ENCODE measurements around the gene CHERP.
A peak's percentile ranks its signal among the peaks of the same experiment; 100 is the strongest.

Gene CHERP

DNA sequence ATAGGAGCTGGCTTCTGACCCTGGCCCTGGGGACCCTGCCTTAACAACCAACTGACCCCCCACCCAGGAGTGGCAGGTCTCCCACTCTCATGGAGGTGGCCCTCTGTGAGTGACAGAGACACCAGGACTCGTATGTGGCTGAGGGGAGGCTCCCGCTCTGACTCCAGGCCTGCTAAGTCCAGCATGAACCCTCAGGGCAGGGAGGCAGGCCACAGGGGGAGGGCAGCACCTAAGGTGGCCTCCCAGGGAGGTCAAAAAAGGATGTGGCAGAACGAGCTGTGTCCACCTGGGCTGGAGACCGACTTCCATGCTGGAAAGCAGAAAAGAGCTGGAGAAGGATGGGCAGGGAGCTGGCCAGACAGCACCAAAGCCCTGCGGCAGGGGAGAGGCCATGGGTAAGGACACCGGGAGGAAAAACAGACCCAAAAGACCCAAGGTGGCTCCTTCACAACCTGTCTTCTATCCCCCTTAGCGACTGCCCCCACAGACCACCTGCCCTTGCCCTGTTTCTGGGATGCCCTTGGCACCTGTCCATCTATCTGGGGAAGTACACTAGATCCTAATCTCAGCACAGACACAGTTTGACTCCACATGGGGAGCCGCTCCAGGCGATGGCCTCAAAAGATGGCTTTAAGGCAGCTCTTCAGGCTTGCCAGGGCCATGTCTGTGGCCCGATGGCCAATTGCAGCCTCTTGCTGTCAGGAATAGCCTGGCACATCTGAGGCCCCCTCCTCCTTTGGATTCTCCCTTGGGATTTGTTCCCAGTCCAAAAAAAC lies 40.4 kb upstream of the CHERP start:
- no peak overlapping the region for H3K4me3 ChIP-seq (ENCODE audit: low read length)
- DNase-seq (ENCODE audit: low read depth): no peak
- TF ChIP-seq, protein P1, sequence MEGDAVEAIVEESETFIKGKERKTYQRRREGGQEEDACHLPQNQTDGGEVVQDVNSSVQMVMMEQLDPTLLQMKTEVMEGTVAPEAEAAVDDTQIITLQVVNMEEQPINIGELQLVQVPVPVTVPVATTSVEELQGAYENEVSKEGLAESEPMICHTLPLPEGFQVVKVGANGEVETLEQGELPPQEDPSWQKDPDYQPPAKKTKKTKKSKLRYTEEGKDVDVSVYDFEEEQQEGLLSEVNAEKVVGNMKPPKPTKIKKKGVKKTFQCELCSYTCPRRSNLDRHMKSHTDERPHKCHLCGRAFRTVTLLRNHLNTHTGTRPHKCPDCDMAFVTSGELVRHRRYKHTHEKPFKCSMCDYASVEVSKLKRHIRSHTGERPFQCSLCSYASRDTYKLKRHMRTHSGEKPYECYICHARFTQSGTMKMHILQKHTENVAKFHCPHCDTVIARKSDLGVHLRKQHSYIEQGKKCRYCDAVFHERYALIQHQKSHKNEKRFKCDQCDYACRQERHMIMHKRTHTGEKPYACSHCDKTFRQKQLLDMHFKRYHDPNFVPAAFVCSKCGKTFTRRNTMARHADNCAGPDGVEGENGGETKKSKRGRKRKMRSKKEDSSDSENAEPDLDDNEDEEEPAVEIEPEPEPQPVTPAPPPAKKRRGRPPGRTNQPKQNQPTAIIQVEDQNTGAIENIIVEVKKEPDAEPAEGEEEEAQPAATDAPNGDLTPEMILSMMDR (IDR thresholded peaks at IDR 0.05; ENCODE audit: insufficient read depth, low read depth, low read length, missing control alignments): no peak

DNA sequence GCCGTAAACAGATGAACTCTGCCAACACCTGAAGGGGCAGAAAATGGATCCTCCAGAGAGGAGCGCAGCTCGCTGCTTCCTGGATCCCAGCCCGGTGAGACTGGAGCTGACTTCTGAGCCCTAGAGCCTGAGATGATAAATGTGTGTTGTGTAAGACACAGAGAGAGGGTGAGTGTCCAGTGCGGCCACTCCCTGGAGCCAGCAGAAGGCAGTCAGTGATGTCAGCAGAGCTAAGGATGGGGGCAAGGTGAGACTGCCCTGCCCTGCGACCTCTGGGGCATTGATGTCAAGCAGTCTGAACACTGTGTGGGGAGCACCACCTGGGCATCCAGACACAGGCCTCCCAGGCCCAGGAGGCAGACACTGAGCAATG lies 39.7 kb upstream of the CHERP start:
- TF ChIP-seq, protein P1 (IDR thresholded peaks at IDR 0.05; ENCODE audit: insufficient read depth, low read depth, low read length, missing control alignments): no peak
- H3K4me3 ChIP-seq (ENCODE audit: low read length): no peak overlapping the region
- no peak for DNase-seq (ENCODE audit: low read depth)

DNA sequence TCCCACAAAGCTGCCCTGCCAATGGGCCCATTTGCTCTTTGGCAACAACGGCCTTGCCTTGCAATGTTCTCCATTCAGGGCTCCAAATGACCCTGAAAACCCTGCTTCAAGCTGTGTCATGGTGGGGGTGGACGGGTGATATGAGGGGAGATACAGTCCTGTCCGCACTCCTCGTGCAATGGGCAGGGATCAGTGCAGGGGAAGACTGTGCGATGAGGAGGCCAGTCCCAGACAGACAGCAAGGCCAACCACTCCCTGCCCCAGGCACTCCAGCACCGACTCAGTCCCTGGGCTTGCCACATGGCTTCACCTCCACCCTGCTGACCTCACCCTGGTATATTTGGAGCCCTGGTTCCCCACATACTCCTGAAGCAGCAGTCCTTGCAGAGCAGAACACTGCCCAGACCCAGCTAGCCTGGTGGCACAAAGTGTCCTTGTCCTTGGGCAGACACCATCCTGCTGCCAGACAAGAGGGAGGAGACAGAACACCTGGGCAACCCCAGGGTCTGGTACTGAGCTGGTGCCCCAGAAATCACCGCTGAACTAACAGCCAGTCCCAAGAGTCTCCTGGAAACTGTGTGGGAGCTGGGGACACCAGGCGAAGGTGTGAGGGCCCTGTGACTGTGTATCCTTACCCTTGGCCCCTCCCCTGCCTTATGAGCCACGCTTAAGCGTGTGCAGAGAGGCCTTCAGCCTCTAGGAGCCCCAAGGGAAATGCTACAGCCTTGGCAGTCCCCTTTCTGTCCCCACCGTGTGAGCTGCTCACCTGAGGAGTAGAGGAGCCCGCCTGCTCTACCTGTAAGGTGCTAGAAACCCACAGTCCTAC lies 39.1 kb upstream of the CHERP start:
- DNase-seq (ENCODE audit: low read depth): no peak
- H3K4me3 ChIP-seq (ENCODE audit: low read length): no peak overlapping the region
- TF ChIP-seq, protein P1 (IDR thresholded peaks at IDR 0.05; ENCODE audit: insufficient read depth, low read depth, low read length, missing control alignments): no peak

DNA sequence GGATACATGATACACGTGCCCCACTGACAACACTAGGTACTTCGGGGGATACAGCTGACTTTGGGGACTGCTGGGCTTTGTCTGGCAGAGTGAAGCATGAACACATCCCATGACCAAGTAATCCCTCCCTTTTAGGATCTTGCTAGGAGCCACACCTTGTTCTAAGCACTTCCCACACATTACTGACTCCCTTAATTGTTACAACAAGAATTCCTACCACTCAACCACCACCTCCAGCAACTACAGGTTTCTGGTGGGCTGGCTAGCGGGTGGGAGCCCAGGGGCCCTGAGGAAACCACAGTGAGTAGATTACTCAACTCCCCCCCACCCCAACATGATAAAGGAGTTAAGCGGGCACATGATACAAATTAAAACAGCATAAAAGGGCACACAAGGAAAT lies 37.1 kb upstream of the CHERP start:
- TF ChIP-seq, protein P1 (IDR thresholded peaks at IDR 0.05; ENCODE audit: insufficient read depth, low read depth, low read length, missing control alignments): no peak
- no peak overlapping the region for H3K4me3 ChIP-seq (ENCODE audit: low read length)
- DNase-seq (ENCODE audit: low read depth): peak; percentile 35

DNA sequence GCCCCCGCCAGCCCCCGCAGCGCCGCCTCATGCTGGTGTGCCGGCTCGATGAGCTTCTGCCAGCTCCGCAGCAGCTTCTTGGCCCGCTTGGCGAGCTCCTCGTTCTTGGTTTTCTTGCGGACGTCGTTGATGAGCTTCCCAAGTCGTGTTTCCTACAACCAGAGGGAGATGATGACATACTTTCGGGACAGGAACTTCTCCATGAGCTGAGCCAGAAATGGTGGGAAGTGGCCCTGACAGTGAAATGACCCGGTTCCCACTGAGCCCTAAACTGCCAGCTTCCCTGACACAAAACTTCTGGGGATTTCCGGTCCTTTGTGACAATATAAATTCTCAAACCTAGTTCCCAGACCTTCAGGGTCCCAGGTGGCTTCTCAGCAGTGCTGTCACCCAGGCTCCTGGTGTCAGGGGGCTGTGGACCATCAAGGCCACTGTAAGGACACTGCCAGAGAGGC lies 35.3 kb upstream of the CHERP start:
- DNase-seq (ENCODE audit: low read depth): no peak
- TF ChIP-seq, protein P1 (IDR thresholded peaks at IDR 0.05; ENCODE audit: insufficient read depth, low read depth, low read length, missing control alignments): no peak
- H3K4me3 ChIP-seq (ENCODE audit: low read length): no peak overlapping the region

DNA sequence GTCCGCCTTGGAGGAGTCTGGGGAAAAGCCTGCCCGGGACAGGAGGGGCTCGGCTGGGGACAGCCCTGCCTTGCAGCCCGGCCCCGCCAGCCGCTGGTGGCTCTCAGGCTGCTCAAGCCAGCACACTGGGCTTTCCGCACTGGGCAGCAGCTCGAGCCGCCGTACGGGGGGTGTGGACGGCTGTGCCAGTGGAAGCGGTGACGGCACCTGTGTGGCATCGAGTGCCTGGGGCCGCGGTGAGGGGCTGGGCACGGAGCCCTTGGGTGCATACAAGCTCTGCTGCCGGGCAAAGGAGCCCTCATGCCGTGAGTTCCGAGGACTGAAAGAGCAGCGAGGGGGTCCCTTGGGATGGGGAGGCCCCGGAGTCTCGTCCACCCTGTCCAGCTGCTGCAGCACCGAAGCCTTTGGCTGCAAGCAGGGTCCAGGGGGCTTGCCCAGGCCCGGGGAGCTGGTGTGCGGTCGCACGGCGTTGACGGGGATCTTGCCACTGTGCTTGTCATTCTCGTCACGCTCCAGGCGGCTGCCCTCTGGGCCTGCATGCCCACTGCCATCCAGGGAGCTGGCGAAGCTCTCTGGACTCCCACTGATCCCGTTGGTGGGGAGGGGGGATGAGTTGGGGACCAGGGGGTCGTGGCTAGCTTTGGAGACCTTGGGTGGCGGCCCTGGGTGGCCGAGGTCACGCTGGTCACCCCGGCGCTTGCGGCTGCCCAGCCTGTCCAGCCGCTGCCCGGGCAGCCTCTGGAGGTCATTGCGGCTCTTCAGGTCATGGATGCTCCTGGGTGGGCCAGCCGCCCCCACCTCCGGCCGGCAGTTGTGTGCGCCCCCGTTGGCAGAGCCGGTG lies 34.7 kb upstream of the CHERP start:
- H3K4me3 ChIP-seq (ENCODE audit: low read length): no peak overlapping the region
- TF ChIP-seq, protein P1 (IDR thresholded peaks at IDR 0.05; ENCODE audit: insufficient read depth, low read depth, low read length, missing control alignments): no peak
- DNase-seq (ENCODE audit: low read depth): no peak

Measured in epithelial cell of esophagus (primary cell).